CD4-positive, alpha-beta T cell (primary cell): Measurements from ENCODE around the gene MYCBP2. TPM values are rescaled to one million over a fixed set of nuclear protein-coding genes. Genes with fewer than 3 reads are reported as not detected.
A peak's percentile ranks its signal among the peaks of the same experiment; 100 is the strongest.
"Not testable (repeated sequence)": the region's sequence is repeated elsewhere in the genome, so short reads cannot be mapped to it uniquely, and the experiment has no call there.

Experiments used
- ATAC-seq: fragments of 200-7000 bp; cut with Tn5 transposase; one replicate; pipeline ENCODE4 v1.10.0; 2022; ENCODE audit warnings: mild to moderate bottlenecking; ENCODE audit not compliant: poor library complexity
- CTCF ChIA-PET: fragments of 350-600 bp; sonication (Branson Sonifier 250); formaldehyde crosslinking; loops from one replicate; lab custom pipeline; 2021; ENCODE audit warnings: antibody characterized with exemption, inconsistent platforms; lab: Charles Lee
- POLR2A ChIA-PET: fragments of 350-600 bp; sonication (Branson Sonifier 250); formaldehyde crosslinking; loops from one replicate; lab custom pipeline; 2021; ENCODE audit warnings: antibody characterized with exemption, inconsistent platforms; lab: Charles Lee
- DNase-seq, 14 experiments: peaks; one replicate each; pipeline ENCODE4 v3.0.0-alpha.2; 2013 to 2020; ENCODE audit warnings: mixed read lengths in 2 of 14
- H3K27ac ChIP-seq, 2 donors: one replicate each; pipeline versions ENCODE4 v1.5.1 to v1.7.0; 2013; ENCODE audit warnings: low read length in 2 of 2, low read depth in 1 of 2, mild to moderate bottlenecking in 1 of 2
- H3K27me3 ChIP-seq, 2 experiments: 1 replicate in 1 of 2; 2 replicates in 1 of 2; pipeline versions ENCODE4 v1.6.1 to v1.7.0; 2013; ENCODE audit warnings: low read length in 2 of 2, control low read depth in 1 of 2, mild to moderate bottlenecking in 1 of 2, moderate library complexity in 1 of 2; ENCODE audit not compliant: insufficient read depth in 2 of 2, control insufficient read depth in 1 of 2
- H3K36me3 ChIP-seq: one replicate; pipeline ENCODE4 v1.6.1; 2013; ENCODE audit warnings: low read length, control low read depth; ENCODE audit not compliant: insufficient read depth
- H3K4me1 ChIP-seq: one replicate; pipeline ENCODE4 v1.6.1; 2013; ENCODE audit warnings: low read length, control low read depth; ENCODE audit not compliant: insufficient read depth
- H3K4me3 ChIP-seq: one replicate; pipeline ENCODE4 v1.5.1; 2013; ENCODE audit warnings: mild to moderate bottlenecking, low read length, moderate library complexity
- H3K9me3 ChIP-seq, 2 experiments: 1 replicate in 1 of 2; 2 replicates in 1 of 2; pipeline versions ENCODE4 v1.6.1 to v1.7.0; 2013; ENCODE audit warnings: low read length in 2 of 2, mild to moderate bottlenecking in 2 of 2, control low read depth in 1 of 2, moderate library complexity in 1 of 2; ENCODE audit not compliant: control insufficient read depth in 1 of 2, insufficient read depth in 1 of 2
- H3K27ac Mint-ChIP-seq: one replicate; pipeline ENCODE4 v1.8.0; 2020; ENCODE audit warnings: mixed read lengths
- H3K27me3 Mint-ChIP-seq: one replicate; pipeline ENCODE4 v1.8.0; 2021; ENCODE audit warnings: mixed read lengths
- H3K36me3 Mint-ChIP-seq: one replicate; pipeline ENCODE4 v1.8.0; 2021; ENCODE audit warnings: low read depth, mixed read lengths
- H3K4me1 Mint-ChIP-seq: one replicate; pipeline ENCODE4 v1.8.0; 2021; ENCODE audit warnings: low read depth, mixed read lengths
- H3K4me3 Mint-ChIP-seq: one replicate; pipeline ENCODE4 v1.8.0; 2020; ENCODE audit warnings: mild to moderate bottlenecking, mixed read lengths
- H3K9me3 Mint-ChIP-seq: one replicate; pipeline ENCODE4 v1.8.0; 2020; ENCODE audit warnings: mixed read lengths
- CTCF ChIP-seq: fragments of 200-600 bp; IDR thresholded peaks from one replicate; pipeline ENCODE4 v1.8.0; 2022; ENCODE audit warnings: antibody characterized with exemption, mild to moderate bottlenecking
- intact Hi-C, 2 experiments: fragments of 100-400 bp; cut with DNase I in 1 of 2; cut with micrococcal nuclease in 1 of 2; formaldehyde crosslinking; loops; one replicate each; pipeline versions ENCODE4 v1.15.1 to v1.9.0; 2023 to 2025; cut with DNase I, micrococcal nuclease
- total RNA-seq, 174 experiments: library from RNA in 2 of 174; stranded (reverse) in 2 of 174; gene quantifications; one replicate each; pipeline ENCODE4 v1.2.3 and lab custom pipeline; 2021 to 2026

Gene MYCBP2
- total RNA-seq, 2 experiments from 2014 or later: 116 to 119 TPM

- H3K9me3 Mint-ChIP-seq: no peaks in the 10 kb centered on the region
- peaks cover 9% of the 10 kb centered on the region for H3K4me1 Mint-ChIP-seq
- CTCF ChIA-PET: no interaction called here
- TF ChIP-seq CTCF: no peak
- Histone ChIP-seq H3K4me1 (no peaks in the 10 kb centered on the region), H3K9me3 (no peaks in the 10 kb centered on the region), H3K36me3 (peaks cover 75% of the 10 kb centered on the region), H3K27ac (no peak overlapping the region), H3K27me3 (no peaks in the 10 kb centered on the region), H3K4me3 (no peak overlapping the region)
- intact Hi-C loops: loop anchor here in 1 of 2 experiments (2.0 kb wide), 1 partner anchor 47 kb away; no protein-coding TSS in a partner anchor
- no peak for DNase-seq
- H3K4me3 Mint-ChIP-seq: no peak overlapping the region
- no peak for ATAC-seq
- H3K27me3 Mint-ChIP-seq: no peaks in the 10 kb centered on the region
- peaks cover 91% of the 10 kb centered on the region for H3K36me3 Mint-ChIP-seq
- H3K27ac Mint-ChIP-seq: peak overlapping the region; percentile 19
- POLR2A ChIA-PET: no interaction called here
Measured at GRCh38 chr13:77213644-77214043, 113.2 kb downstream of the MYCBP2 start.

- ChIA-PET POLR2A (no interaction called here), CTCF (no interaction called here)
- H3K9me3 ChIP-seq: peaks cover 0 to 5% of the 10 kb centered on the region in 2 experiments
- Mint-ChIP-seq H3K36me3 (peaks cover 83% of the 10 kb centered on the region), H3K4me1 (peaks cover 18% of the 10 kb centered on the region), H3K4me3 (no peak overlapping the region), H3K27me3 (no peaks in the 10 kb centered on the region), H3K9me3 (no peaks in the 10 kb centered on the region), H3K27ac (peak overlapping the region; percentile 21)
- H3K36me3 ChIP-seq: peaks cover 54% of the 10 kb centered on the region
- peak in 1 of 14 experiments; percentile 9 for DNase-seq
- intact Hi-C loops: no loop called here
- H3K27me3 ChIP-seq: no peaks in the 10 kb centered on the region
- no peak overlapping the region for H3K4me3 ChIP-seq
- TF ChIP-seq CTCF: no peak
- H3K4me1 ChIP-seq: no peaks in the 10 kb centered on the region
- H3K27ac ChIP-seq: peak overlapping the region; percentile 13 to 14
- no peak for ATAC-seq
Measured at GRCh38 chr13:77207943-77208342, 119.0 kb downstream of the MYCBP2 start.

GRCh38 chr13:77198995-77199394 lies 127.9 kb downstream of the MYCBP2 start:
- H3K4me1 Mint-ChIP-seq, ATAC-seq, H3K4me3 Mint-ChIP-seq, H3K27ac Mint-ChIP-seq, H3K27me3 ChIP-seq, intact Hi-C loops, H3K27me3 Mint-ChIP-seq, H3K4me3 ChIP-seq, DNase-seq, H3K27ac ChIP-seq, H3K4me1 ChIP-seq, H3K9me3 Mint-ChIP-seq, CTCF ChIA-PET, POLR2A ChIA-PET, H3K9me3 ChIP-seq: not testable (repeated sequence)
- peaks cover 35% of the 10 kb centered on the region for H3K36me3 ChIP-seq
- H3K36me3 Mint-ChIP-seq: peaks cover 32% of the 10 kb centered on the region

GRCh38 chr13:77196052-77196618 lies 130.8 kb downstream of the MYCBP2 start:
- Mint-ChIP-seq H3K36me3 (peaks cover 32% of the 10 kb centered on the region), H3K4me3 (no peak overlapping the region), H3K9me3 (no peaks in the 10 kb centered on the region), H3K4me1 (no peaks in the 10 kb centered on the region), H3K27me3 (no peaks in the 10 kb centered on the region), H3K27ac (no peak overlapping the region)
- no peak for TF ChIP-seq CTCF
- Histone ChIP-seq H3K9me3 (no peaks in the 10 kb centered on the region), H3K4me3 (no peak overlapping the region), H3K27ac (no peak overlapping the region), H3K27me3 (no peaks in the 10 kb centered on the region), H3K36me3 (peaks cover 61% of the 10 kb centered on the region), H3K4me1 (no peaks in the 10 kb centered on the region)
- ChIA-PET CTCF (no interaction called here), POLR2A (no interaction called here)
- ATAC-seq (no peak), DNase-seq (no peak)
- intact Hi-C loops: no loop called here
